Activated CD4-positive, alpha-beta T cell treated with anti-CD3 and anti-CD28 coated beads, Interleukin-2, amount 50 U/mL, for 4 hours (primary cell): Measurements from ENCODE around the gene AP4M1.
"Not testable (repeated sequence)": the region's sequence is repeated elsewhere in the genome, so short reads cannot be mapped to it uniquely, and the experiment has no call there.

Experiments used
- DNase-seq, 2 experiments: peaks; one replicate each; pipeline ENCODE4 v3.0.0-alpha.2; 2020

AP4M1 gene

DNA sequence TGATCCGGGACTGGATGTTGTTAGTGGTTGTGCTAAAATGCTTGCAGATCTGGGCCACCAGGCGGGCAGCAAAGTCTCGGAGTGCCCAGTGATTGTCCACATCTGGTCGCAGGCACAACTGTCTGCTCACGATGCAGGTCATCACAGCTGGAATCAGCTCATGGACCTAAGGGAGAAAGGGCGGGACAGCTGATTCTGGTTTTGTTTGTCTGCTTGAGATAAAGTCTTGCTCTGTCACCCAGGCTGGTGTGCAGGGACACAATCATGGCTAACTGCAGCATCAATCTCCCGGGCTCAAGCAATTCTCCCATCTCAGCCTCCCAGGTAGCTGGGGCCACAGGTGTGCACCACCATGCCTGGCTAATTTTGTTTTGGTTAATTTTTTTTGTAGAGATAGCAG lies 9.7 kb downstream of the AP4M1 start:
- no peak for DNase-seq

- DNase-seq: no peak
These were observed 10.5 kb downstream of the AP4M1 start for GRCh38 chr7:100111914-100112313.

- DNase-seq: no peak
These were observed 13.6 kb downstream of the AP4M1 start for GRCh38 chr7:100115026-100115425.

DNA sequence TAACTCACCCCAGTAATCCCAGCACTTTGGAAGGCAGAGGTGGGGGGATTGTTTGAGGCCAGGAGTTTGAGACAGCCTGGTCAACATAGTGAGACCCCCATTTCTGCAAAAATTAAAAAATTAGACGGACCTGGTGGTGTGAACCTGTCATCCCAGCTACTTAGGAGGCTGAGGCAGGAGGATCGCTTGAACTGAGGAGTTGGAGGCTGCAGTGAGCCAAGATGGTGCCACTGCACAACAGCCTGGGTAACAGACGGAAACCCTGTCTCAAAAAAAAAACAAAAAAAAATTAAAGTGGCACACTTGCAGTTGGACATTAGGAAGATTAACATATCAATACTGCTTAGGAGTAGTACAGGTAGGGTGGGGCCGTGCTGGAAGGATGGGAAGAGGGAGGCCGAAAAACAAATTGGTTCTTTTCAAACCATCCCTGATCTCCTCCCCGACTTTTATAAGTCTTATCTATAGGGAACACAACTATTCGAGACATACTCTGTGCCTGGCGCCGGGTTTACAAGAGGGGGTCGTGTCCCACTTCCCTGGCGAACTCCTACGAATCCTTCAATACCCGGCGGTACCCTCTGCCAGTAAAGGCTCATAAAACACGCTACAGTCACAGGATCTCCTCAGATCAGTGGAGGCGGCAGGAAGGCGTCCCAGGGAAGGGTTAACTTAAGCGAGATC lies 17.1 kb downstream of the AP4M1 start:
- no peak for DNase-seq

- DNase-seq: peak; percentile 93 to 94
These were observed 17.9 kb downstream of the AP4M1 start, which contains the start of the genes CNPY4 and TAF6 for GRCh38 chr7:100119072-100119969. Gene CNPY4 (plus strand): TSS chr7:100119634. CDS start chr7:100119745, 111 bp downstream. Gene TAF6 (minus strand): TSS chr7:100119358. CDS start chr7:100114209, 5,149 bp downstream.

GRCh38 chr7:100119970-100120732 lies 18.7 kb downstream of the AP4M1 start:
- DNase-seq: peak; percentile 62 to 64

GRCh38 chr7:100120733-100121036 lies 19.2 kb downstream of the AP4M1 start:
- no peak for DNase-seq

DNA sequence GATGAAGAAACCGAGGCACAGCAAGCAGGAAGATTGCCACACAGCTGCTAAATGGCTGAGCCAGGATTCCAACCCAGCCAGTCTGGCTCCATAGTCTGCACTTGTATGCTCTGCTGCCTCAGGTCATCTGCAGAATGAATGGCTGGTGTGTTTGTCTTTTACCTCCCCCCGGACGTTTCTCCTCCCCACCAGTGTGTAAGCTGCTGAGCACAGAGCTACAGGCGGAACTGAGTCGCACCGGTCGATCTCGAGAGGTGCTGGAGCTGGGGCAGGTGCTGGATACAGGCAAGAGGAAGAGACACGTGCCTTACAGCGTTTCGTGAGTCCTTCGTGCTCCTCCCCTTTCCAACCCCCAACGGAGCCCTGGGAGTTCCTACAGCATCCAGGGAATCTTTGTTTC lies 20.6 kb downstream of the AP4M1 start:
- no peak for DNase-seq

DNA sequence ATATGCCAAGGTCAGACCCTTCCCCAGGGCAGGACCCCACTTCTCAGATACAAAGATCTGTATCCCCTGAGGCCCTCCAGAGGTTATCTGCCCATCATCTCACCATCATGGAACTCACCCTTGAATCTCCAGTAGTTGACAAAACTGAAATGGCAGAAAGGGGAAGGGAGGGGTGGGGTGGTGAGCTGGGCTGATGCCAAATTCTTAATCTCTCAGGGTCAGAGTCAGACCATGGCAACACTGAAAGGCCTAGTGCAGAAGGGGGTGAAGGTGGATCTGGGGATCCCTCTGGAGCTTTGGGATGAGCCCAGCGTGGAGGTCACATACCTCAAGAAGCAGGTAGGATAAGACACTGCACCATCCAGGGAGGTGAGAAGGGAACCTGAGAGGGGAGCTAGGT lies 21.1 kb downstream of the AP4M1 start:
- DNase-seq: no peak

DNA sequence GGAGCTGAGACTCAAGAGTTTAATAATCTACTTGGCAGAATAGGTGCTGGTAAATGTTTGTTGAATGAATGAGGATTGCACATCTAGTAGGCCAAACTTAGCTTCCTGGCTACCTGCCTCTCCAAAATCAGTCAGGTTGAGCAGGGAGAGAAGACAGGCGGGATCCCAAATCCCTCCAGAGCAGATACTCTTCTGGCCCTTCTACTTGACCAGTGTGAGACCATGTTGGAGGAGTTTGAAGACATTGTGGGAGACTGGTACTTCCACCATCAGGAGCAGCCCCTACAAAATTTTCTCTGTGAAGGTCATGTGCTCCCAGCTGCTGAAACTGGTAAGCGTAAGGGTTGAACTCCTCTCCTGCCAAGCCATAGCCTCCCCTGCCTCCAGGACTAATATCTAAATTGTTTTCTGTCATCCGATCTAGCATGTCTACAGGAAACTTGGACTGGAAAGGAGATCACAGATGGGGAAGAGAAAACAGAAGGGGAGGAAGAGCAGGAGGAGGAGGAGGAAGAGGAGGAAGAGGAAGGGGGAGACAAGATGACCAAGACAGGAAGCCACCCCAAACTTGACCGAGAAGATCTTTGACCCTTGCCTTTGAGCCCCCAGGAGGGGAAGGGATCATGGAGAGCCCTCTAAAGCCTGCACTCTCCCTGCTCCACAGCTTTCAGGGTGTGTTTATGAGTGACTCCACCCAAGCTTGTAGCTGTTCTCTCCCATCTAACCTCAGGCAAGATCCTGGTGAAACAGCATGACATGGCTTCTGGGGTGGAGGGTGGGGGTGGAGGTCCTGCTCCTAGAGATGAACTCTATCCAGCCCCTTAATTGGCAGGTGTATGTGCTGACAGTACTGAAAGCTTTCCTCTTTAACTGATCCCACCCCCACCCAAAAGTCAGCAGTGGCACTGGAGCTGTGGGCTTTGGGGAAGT lies 23.1 kb downstream of the AP4M1 start:
- no peak for DNase-seq

DNA sequence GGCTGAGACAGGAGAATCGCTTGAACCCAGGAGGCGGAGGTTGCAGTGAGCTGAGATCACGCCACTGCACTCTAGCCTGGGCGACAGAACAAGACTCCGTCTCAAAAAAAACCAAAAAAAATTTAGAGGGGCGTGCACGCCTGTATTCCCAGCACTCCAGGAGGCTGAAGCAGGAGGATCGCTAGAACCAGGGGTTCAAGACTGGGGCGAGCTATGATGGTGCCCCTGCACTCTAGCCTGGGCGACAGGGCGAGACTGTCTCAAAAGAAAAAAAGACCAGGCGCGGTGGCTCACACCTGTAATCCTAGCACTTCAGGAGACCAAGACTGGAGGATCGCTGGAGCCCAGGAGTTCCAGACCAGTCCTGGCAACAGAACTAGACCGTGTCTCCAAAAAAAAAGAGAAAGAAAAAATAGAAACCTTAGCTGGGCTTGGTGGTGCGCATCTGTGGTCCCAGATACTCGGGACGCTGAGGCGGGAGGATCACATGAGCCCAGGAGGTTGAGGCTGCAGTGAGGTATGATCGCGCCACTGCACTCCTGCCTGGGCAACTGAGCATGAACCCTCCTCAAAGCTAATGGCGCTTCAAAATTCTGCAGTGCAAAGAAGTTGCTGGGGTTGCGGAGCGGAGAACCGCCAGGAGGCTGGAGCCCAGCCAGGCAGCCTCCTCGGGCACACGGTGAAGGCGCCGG lies 24.9 kb downstream of the AP4M1 start:
- no peak for DNase-seq

DNA sequence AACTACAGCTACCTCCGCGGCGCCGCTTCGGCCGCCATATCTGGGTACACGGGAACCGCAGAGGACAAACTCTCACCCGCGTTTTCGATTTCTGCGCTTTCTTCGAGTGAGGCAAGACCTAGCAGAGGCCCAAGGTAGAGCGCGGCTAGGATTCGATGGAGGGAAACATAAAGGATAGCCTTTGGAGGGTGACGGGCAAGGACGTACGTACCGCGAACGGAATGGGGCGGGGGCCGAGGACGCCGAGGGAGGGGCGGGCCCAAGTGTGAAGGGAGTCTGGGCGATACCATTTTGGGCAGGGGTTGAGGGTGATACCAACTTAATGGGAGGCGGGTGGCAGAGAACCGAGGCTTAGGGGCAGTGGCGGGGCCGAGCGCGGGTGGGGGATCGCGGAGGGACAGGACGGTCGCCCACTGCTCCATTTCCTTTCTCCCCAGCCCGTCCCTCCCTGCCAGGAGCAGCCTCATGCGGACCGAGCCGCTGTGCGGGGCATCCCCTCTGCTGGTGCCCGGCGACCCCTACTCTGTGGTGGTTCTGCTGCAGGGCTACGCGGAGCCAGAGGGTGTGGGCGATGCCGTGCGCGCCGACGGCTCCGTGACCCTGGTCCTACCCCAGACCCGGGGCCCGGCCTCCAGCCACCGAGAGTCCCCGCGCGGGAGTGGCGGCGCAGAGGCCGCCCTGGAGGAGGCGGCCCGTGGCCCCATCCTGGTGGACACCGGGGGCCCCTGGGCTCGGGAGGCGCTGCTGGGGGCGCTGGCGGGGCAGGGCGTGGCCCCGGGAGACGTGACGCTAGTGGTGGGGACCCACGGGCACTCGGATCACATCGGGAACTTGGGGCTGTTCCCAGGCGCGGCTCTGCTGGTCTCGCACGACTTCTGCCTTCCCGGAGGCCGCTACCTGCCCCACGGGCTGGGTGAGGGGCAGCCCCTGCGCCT lies 25.8 kb downstream of the AP4M1 start, which contains the start of gene MBLAC1:
Gene MBLAC1 (plus strand): TSS at position 37 of the 935 bp plus-strand sequence. CDS start 429 bp downstream, at position 466.
- peak; percentile 87 to 88 for DNase-seq

DNA sequence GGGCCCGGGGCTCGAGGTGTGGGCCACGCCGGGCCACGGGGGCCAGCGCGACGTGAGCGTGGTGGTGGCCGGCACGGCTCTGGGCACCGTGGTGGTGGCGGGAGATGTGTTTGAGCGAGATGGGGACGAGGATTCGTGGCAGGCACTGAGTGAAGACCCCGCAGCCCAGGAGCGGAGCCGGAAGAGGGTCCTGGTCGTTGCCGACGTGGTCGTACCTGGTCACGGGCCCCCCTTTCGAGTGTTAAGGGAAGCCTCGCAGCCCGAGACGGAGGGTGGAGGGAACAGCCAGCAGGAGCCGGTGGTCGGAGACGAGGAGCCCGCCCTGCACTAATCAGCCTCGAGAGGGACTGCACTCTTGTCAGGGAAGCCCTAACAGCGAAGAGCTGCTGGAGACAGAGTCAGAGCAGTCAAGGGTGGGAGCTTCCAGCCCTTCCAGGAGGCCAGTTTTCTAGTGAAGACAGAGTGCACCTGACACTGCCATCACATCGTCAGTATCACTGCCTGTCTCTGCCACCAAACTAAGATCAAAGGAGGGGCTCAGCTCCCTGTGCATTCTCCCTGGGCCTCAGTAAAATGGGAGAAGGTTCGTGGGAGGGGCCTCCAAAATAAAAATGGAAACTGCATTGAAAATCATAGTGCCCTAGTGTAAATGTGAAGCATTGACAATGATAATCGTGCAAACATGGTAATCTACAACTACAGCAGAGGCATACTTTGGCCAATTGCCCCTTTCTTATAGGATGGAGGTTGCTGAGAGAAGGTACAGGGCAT lies 26.6 kb downstream of the AP4M1 start:
- DNase-seq: peak; percentile 3 to 6

- no peak for DNase-seq
These were observed 27.2 kb downstream of the AP4M1 start for GRCh38 chr7:100128637-100128963.

DNA sequence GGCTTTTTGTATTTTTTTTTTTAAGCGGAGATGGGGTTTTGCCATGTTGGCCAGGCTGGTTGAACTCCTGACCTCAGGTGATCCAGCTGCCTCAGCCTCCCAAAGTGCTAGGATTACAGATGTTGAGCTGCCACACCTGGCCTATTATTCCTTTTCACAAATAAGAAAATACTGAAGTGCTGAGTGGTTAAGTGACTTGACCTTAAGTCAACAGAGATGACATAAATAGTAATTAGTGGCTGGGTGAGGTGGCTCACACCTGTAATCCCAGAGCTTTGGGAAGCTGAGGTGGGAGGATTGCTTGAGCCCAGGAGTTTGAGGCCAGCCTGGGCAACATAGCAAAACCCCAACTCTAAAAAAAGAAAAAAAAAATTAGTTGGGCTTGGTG lies 28.8 kb downstream of the AP4M1 start:
- not testable (repeated sequence) for DNase-seq

DNA sequence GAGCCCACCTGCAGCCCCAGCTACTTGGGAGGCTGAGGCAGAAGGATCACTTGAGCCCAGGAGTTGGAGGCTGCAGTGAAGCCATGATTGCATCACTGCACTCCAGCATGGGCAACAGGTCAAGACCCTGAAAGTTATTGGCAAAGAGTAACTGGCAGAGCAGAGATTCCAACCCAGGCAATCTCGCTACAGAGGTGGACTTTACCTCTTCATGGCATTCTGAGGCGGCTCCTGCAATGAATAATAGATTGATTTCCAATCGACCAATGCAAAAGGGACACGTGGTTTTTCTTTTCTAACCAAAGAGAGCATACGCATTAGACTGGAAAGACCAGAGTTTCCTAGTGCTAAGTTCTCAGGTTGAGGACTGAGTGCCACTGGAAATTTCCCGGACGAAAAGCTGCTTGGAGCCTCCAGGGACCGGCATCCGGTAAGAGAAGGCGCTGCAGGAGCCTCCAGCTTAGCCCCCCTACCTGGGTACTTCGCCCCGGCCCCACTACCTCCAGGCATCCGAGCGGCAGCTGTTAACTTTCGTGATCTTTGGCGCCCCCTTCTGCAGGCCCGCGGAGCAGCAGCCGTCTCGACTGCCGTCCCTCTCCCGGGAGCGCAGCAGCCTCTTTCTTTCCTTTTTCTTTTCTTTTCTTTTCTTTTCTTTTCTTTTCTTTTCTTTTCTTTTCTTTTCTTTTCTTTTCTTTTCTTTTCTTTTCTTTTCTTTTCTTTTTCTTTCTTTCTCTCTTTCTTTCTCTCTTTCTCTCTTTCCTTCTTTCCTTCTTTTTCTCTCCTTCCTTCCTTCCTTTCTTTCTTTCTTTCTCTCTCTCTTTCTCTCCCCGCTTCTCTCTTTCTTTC lies 29.4 kb downstream of the AP4M1 start:
- peak; percentile 81 to 88 for DNase-seq

- DNase-seq: no peak
These were observed 30.7 kb downstream of the AP4M1 start for GRCh38 chr7:100132126-100132525.

DNA sequence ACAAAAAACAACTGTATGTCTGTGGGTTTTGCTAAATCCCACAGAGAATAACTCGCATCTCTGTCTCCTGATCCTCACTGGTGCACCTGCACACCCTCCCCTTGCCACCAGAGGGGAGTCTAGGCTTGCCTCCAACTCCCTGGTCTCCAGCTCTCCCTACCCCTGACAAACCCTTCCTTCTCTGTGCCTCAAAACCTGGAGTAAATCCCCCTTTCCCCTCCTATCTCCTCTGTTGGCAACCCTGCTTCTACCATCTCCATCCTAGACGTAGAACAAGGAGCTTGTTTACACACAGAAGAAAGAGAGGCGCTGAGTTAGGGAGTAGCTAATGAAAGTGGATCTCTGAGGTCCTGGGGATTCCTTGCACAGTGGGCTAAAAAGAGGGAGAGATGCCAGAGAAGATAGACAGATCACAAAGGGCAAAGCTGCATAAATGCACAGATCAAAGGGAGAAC lies 31.3 kb downstream of the AP4M1 start:
- DNase-seq: peak; percentile 55 to 62
